ENCODE results near the gene PAPPA.

GRCh38 chr9:116275418-116276195 lies 122.0 kb downstream of the PAPPA start:
- no peak for TF ChIP-seq POLR2A (IDR thresholded peaks at IDR 0.05)
- TF ChIP-seq, protein P1, sequence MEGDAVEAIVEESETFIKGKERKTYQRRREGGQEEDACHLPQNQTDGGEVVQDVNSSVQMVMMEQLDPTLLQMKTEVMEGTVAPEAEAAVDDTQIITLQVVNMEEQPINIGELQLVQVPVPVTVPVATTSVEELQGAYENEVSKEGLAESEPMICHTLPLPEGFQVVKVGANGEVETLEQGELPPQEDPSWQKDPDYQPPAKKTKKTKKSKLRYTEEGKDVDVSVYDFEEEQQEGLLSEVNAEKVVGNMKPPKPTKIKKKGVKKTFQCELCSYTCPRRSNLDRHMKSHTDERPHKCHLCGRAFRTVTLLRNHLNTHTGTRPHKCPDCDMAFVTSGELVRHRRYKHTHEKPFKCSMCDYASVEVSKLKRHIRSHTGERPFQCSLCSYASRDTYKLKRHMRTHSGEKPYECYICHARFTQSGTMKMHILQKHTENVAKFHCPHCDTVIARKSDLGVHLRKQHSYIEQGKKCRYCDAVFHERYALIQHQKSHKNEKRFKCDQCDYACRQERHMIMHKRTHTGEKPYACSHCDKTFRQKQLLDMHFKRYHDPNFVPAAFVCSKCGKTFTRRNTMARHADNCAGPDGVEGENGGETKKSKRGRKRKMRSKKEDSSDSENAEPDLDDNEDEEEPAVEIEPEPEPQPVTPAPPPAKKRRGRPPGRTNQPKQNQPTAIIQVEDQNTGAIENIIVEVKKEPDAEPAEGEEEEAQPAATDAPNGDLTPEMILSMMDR (IDR thresholded peaks at IDR 0.05), result no peak

All from Peyer's patch (tissue), 4 donors.